SK-N-SH treated with all-trans-retinoic acid at 6 μM for 48 hours (cell line): ENCODE data around the gene IGFBP4.

Experiments
- ATAC-seq: fragments of 200-7000 bp; cut with Tn5 transposase; 3 replicates; pipeline ENCODE4 v1.9.1; 2020; ENCODE audit warnings: mild to moderate bottlenecking, moderate library complexity
- ARNTL ChIP-seq: fragments of 450-650 bp; formaldehyde crosslinking; IDR thresholded peaks from 2 replicates; pipeline ENCODE4 v1.5.0; 2020; ENCODE audit warnings: low read depth, mild to moderate bottlenecking, moderate library complexity, borderline replicate concordance
- BACH2 ChIP-seq: fragments of 250-450 bp; sonication (Bioruptor Pico); IDR thresholded peaks from 2 replicates; pipeline ENCODE4 v1.9.0; 2021; ENCODE audit warnings: mild to moderate bottlenecking, borderline replicate concordance
- CSDC2 ChIP-seq: fragments of 250-450 bp; sonication (Bioruptor Pico); IDR thresholded peaks from 2 replicates; pipeline ENCODE4 v1.5.0; 2020; ENCODE audit warnings: mild to moderate bottlenecking, moderate library complexity
- CSRNP3 ChIP-seq: fragments of 250-450 bp; sonication (Bioruptor Pico); IDR thresholded peaks from 2 replicates; pipeline ENCODE4 v1.5.1; 2021; ENCODE audit warnings: mild to moderate bottlenecking, moderate library complexity
- ESRRG ChIP-seq: fragments of 250-450 bp; sonication (Bioruptor Pico); IDR thresholded peaks from 2 replicates; pipeline ENCODE4 v1.6.1; 2021; ENCODE audit warnings: mild to moderate bottlenecking
- GLIS3 ChIP-seq: fragments of 250-450 bp; sonication (Bioruptor Pico); IDR thresholded peaks from 2 replicates; pipeline ENCODE4 v1.5.0; 2020; ENCODE audit warnings: mild to moderate bottlenecking, moderate library complexity
- ISL1 ChIP-seq: fragments of 250-450 bp; sonication (Bioruptor Pico); IDR thresholded peaks from 2 replicates; pipeline ENCODE4 v2.1.2; 2022; ENCODE audit warnings: mild to moderate bottlenecking, moderate library complexity
- OSR1 ChIP-seq: fragments of 250-450 bp; sonication (Bioruptor Pico); IDR thresholded peaks from 2 replicates; pipeline ENCODE4 v1.8.0; 2022; ENCODE audit warnings: moderate library complexity, mild to moderate bottlenecking, inconsistent platforms
- POU6F1 ChIP-seq: fragments of 250-450 bp; sonication (Bioruptor Pico); IDR thresholded peaks from 2 replicates; pipeline ENCODE4 v1.8.0; 2021; ENCODE audit warnings: low read depth, mild to moderate bottlenecking, moderate library complexity, borderline replicate concordance
- PPARA ChIP-seq: fragments of 250-450 bp; sonication (Bioruptor Pico); IDR thresholded peaks from 2 replicates; pipeline ENCODE4 v1.5.0; 2020; ENCODE audit warnings: mild to moderate bottlenecking, borderline replicate concordance
- RARB ChIP-seq: fragments of 250-450 bp; sonication (Bioruptor Pico); IDR thresholded peaks from 2 replicates; pipeline ENCODE4 v1.8.0; 2021; ENCODE audit warnings: mild to moderate bottlenecking, moderate library complexity
- SNAI2 ChIP-seq: fragments of 250-450 bp; sonication (Bioruptor Pico); IDR thresholded peaks from 2 replicates; pipeline ENCODE4 v1.5.0; 2020; ENCODE audit warnings: mild to moderate bottlenecking, moderate library complexity
- TCF4 ChIP-seq: fragments of 250-450 bp; sonication (Bioruptor Pico); IDR thresholded peaks from 2 replicates; pipeline ENCODE4 v1.8.0; 2021; ENCODE audit warnings: mild to moderate bottlenecking, moderate library complexity, borderline replicate concordance
- TOX ChIP-seq: fragments of 250-450 bp; sonication (Bioruptor Pico); IDR thresholded peaks from 2 replicates; pipeline ENCODE4 v1.8.0; 2021; ENCODE audit warnings: mild to moderate bottlenecking, moderate library complexity, borderline replicate concordance
- ZC3H10 ChIP-seq: fragments of 250-450 bp; sonication (Bioruptor Pico); IDR thresholded peaks from 2 replicates; pipeline ENCODE4 v1.5.1; 2021; ENCODE audit warnings: mild to moderate bottlenecking, moderate library complexity
- ZFP3 ChIP-seq: fragments of 250-450 bp; sonication (Bioruptor Pico); IDR thresholded peaks from 2 replicates; pipeline ENCODE4 v1.5.0; 2020; ENCODE audit warnings: mild to moderate bottlenecking, moderate library complexity
- ZFP30 ChIP-seq: fragments of 450-650 bp; formaldehyde crosslinking; IDR thresholded peaks from 2 replicates; pipeline ENCODE4 v1.5.0; 2022; ENCODE audit warnings: mild to moderate bottlenecking, moderate library complexity
- ZNF565 ChIP-seq: fragments of 450-650 bp; formaldehyde crosslinking; conservative IDR thresholded peaks from 2 replicates; pipeline ENCODE4 v1.5.0; 2020; ENCODE audit warnings: low read depth, mild to moderate bottlenecking, moderate library complexity
- ZNF70 ChIP-seq: fragments of 450-650 bp; formaldehyde crosslinking; IDR thresholded peaks from 2 replicates; pipeline ENCODE4 v1.5.0; 2020; ENCODE audit warnings: mild to moderate bottlenecking, moderate library complexity
- ZNF8 ChIP-seq: fragments of 450-650 bp; formaldehyde crosslinking; IDR thresholded peaks from 2 replicates; pipeline ENCODE4 v1.5.0; 2020; ENCODE audit warnings: mild to moderate bottlenecking, moderate library complexity
- TF ChIP-seq, protein P1 (sequence below): fragments of 250-450 bp; sonication (Bioruptor Pico); IDR thresholded peaks from 2 replicates; pipeline ENCODE4 v1.5.0; 2020; ENCODE audit warnings: mild to moderate bottlenecking, moderate library complexity
- TF ChIP-seq, protein P2 (sequence below): fragments of 250-450 bp; sonication (Bioruptor Pico); IDR thresholded peaks from 2 replicates; pipeline ENCODE4 v1.5.1; 2020; ENCODE audit warnings: low read depth, mild to moderate bottlenecking, moderate library complexity
- TF ChIP-seq, protein P3 (sequence below): fragments of 250-450 bp; sonication (Bioruptor Pico); IDR thresholded peaks from 2 replicates; pipeline ENCODE4 v1.8.0; 2020; ENCODE audit warnings: mild to moderate bottlenecking, moderate library complexity, borderline replicate concordance

Gene IGFBP4

GRCh38 chr17:40433551-40434415 lies 9.5 kb upstream of the IGFBP4 start:
- TF ChIP-seq ISL1 (CRISPR knock-in tag) (no peak), GLIS3 (CRISPR knock-in tag) (no peak), CSDC2 (no peak), CSRNP3 (CRISPR knock-in tag) (no peak), OSR1 (CRISPR knock-in tag) (no peak), ARNTL (no peak), RARB (CRISPR knock-in tag) (no peak), ZNF8 (CRISPR knock-in tag) (no peak), ZNF565 (CRISPR knock-in tag) (no peak), ESRRG (CRISPR knock-in tag) (no peak), ZFP30 (CRISPR knock-in tag) (no peak), ZC3H10 (CRISPR knock-in tag) (no peak), ZFP3 (CRISPR knock-in tag) (no peak), TCF4 (CRISPR knock-in tag) (no peak), ZNF70 (CRISPR knock-in tag) (no peak), SNAI2 (CRISPR knock-in tag) (no peak)
- TF ChIP-seq, protein P1, sequence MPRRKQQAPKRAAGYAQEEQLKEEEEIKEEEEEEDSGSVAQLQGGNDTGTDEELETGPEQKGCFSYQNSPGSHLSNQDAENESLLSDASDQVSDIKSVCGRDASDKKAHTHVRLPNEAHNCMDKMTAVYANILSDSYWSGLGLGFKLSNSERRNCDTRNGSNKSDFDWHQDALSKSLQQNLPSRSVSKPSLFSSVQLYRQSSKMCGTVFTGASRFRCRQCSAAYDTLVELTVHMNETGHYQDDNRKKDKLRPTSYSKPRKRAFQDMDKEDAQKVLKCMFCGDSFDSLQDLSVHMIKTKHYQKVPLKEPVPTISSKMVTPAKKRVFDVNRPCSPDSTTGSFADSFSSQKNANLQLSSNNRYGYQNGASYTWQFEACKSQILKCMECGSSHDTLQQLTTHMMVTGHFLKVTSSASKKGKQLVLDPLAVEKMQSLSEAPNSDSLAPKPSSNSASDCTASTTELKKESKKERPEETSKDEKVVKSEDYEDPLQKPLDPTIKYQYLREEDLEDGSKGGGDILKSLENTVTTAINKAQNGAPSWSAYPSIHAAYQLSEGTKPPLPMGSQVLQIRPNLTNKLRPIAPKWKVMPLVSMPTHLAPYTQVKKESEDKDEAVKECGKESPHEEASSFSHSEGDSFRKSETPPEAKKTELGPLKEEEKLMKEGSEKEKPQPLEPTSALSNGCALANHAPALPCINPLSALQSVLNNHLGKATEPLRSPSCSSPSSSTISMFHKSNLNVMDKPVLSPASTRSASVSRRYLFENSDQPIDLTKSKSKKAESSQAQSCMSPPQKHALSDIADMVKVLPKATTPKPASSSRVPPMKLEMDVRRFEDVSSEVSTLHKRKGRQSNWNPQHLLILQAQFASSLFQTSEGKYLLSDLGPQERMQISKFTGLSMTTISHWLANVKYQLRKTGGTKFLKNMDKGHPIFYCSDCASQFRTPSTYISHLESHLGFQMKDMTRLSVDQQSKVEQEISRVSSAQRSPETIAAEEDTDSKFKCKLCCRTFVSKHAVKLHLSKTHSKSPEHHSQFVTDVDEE (CRISPR knock-in tag) = no peak
- TF ChIP-seq, protein P2, sequence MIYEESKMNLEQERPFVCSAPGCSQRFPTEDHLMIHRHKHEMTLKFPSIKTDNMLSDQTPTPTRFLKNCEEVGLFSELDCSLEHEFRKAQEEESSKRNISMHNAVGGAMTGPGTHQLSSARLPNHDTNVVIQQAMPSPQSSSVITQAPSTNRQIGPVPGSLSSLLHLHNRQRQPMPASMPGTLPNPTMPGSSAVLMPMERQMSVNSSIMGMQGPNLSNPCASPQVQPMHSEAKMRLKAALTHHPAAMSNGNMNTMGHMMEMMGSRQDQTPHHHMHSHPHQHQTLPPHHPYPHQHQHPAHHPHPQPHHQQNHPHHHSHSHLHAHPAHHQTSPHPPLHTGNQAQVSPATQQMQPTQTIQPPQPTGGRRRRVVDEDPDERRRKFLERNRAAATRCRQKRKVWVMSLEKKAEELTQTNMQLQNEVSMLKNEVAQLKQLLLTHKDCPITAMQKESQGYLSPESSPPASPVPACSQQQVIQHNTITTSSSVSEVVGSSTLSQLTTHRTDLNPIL (CRISPR knock-in tag) = no peak
- TF ChIP-seq, protein P3, sequence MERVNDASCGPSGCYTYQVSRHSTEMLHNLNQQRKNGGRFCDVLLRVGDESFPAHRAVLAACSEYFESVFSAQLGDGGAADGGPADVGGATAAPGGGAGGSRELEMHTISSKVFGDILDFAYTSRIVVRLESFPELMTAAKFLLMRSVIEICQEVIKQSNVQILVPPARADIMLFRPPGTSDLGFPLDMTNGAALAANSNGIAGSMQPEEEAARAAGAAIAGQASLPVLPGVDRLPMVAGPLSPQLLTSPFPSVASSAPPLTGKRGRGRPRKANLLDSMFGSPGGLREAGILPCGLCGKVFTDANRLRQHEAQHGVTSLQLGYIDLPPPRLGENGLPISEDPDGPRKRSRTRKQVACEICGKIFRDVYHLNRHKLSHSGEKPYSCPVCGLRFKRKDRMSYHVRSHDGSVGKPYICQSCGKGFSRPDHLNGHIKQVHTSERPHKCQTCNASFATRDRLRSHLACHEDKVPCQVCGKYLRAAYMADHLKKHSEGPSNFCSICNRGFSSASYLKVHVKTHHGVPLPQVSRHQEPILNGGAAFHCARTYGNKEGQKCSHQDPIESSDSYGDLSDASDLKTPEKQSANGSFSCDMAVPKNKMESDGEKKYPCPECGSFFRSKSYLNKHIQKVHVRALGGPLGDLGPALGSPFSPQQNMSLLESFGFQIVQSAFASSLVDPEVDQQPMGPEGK (CRISPR knock-in tag) = no peak
- ATAC-seq = peak; percentile 89

DNA sequence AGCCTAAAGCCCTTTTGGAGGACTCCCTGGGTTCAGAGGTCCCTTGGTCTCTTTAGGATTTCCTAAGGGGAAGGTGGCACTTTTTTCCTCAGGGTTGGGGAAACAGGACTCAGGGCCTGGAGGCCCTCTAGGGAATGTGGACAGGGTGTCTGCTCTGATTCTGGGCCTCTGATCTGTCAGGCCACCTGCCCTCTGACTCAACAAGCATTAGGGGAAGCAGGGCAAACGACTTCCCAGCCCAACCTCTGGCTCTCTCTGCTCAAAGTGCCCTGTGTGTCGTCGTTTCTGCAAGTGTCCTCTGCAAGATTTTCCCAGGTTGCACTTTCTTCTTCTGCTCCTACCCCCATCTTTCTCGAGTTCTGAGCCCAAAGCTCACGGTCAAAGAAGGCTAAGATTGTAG lies 6.6 kb upstream of the IGFBP4 start:
- no peak for ATAC-seq
- TF ChIP-seq, protein P1 (CRISPR knock-in tag) = no peak
- TF ChIP-seq ZNF565 (CRISPR knock-in tag) = no peak
- TF ChIP-seq GLIS3 (CRISPR knock-in tag) = no peak
- no peak for TF ChIP-seq CSDC2
- no peak for TF ChIP-seq ARNTL
- no peak for TF ChIP-seq ESRRG (CRISPR knock-in tag)
- no peak for TF ChIP-seq BACH2 (CRISPR knock-in tag)
- no peak for TF ChIP-seq ZC3H10 (CRISPR knock-in tag)
- TF ChIP-seq POU6F1 (CRISPR knock-in tag) = no peak
- no peak for TF ChIP-seq PPARA
- no peak for TF ChIP-seq ZFP30 (CRISPR knock-in tag)
- no peak for TF ChIP-seq SNAI2 (CRISPR knock-in tag)
- TF ChIP-seq, protein P2 (CRISPR knock-in tag) = no peak
- TF ChIP-seq TOX (CRISPR knock-in tag) = no peak
- TF ChIP-seq CSRNP3 (CRISPR knock-in tag) = no peak
- no peak for TF ChIP-seq ISL1 (CRISPR knock-in tag)
- TF ChIP-seq RARB (CRISPR knock-in tag) = no peak
- TF ChIP-seq ZNF8 (CRISPR knock-in tag) = no peak
